ENCODE data around the gene TSPYL2. TPM values are rescaled to one million over a fixed set of nuclear protein-coding genes. Genes with fewer than 3 reads are reported as not detected.

TSPYL2 gene
- total RNA-seq, 4 donors from 2014 or later = 30.9 to 83.1 (median 49.1) TPM

- Histone ChIP-seq H3K27me3 (no peaks in the 10 kb centered on the region), H3K4me3 (replicated peaks in 1 of 3) (no peak overlapping the region), H3K27ac (no peak overlapping the region), H3K4me1 (peaks cover 0 to 5% of the 10 kb centered on the region in 2 donors), H3K9me3 (no peaks in the 10 kb centered on the region), H3K36me3 (no peaks in the 10 kb centered on the region)
- DNase-seq = no peak
- 79 to 80% methylated on average over 3 of the region's 3 CpGs for WGBS, 2 donors
- TF ChIP-seq CTCF (IDR thresholded peaks at IDR 0.05) = no peak
- no peak for TF ChIP-seq POLR2A (IDR thresholded peaks at IDR 0.05)
- intact Hi-C loops (cut with DNase I) = no loop called here
Measured at GRCh38 chrX:53116101-53116500, 33.9 kb downstream of the TSPYL2 start.

- TF ChIP-seq POLR2A (IDR thresholded peaks at IDR 0.05) (no peak), CTCF (IDR thresholded peaks at IDR 0.05) (no peak)
Measured at GRCh38 chrX:53122013-53122412, 39.8 kb downstream of the TSPYL2 start.

GRCh38 chrX:53125506-53125905 lies 43.3 kb downstream of the TSPYL2 start:
- TF ChIP-seq CTCF (IDR thresholded peaks at IDR 0.05) (no peak), POLR2A (IDR thresholded peaks at IDR 0.05) (no peak)
- Histone ChIP-seq H3K9me3 (no peaks in the 10 kb centered on the region), H3K36me3 (no peaks in the 10 kb centered on the region), H3K4me1 (no peaks in the 10 kb centered on the region), H3K27me3 (no peaks in the 10 kb centered on the region), H3K4me3 (replicated peaks in 1 of 3) (no peak overlapping the region), H3K27ac (no peak overlapping the region)
- no peak for DNase-seq
- intact Hi-C loops (cut with DNase I) = no loop called here

More at GRCh38 chrX:53122013-53122412, 39.8 kb downstream of the TSPYL2 start:
- intact Hi-C loops (cut with DNase I) = no loop called here
- Histone ChIP-seq H3K9me3 (no peaks in the 10 kb centered on the region), H3K27me3 (no peaks in the 10 kb centered on the region), H3K27ac (no peak overlapping the region), H3K4me1 (no peaks in the 10 kb centered on the region), H3K4me3 (replicated peaks in 1 of 3) (no peak overlapping the region), H3K36me3 (no peaks in the 10 kb centered on the region)
- peak in 1 of 2 donors; percentile 4 for DNase-seq
- 64 to 79% methylated on average over 1 of the region's 1 CpG for WGBS, 2 donors

- Histone ChIP-seq H3K9me3 (no peaks in the 10 kb centered on the region), H3K36me3 (no peaks in the 10 kb centered on the region), H3K27ac (no peak overlapping the region), H3K27me3 (no peaks in the 10 kb centered on the region), H3K4me3 (replicated peaks in 1 of 3) (no peak overlapping the region), H3K4me1 (no peaks in the 10 kb centered on the region)
- no peak for DNase-seq
- WGBS, 2 donors = 96 to 100% methylated on average over 2 of the region's 2 CpGs
- intact Hi-C loops (cut with DNase I) = no loop called here
- no peak for TF ChIP-seq POLR2A (IDR thresholded peaks at IDR 0.05)
- TF ChIP-seq CTCF (IDR thresholded peaks at IDR 0.05) = no peak
Measured at GRCh38 chrX:53126377-53126776, 44.2 kb downstream of the TSPYL2 start.

- Histone ChIP-seq H3K4me1 (no peaks in the 10 kb centered on the region), H3K9me3 (no peaks in the 10 kb centered on the region), H3K27me3 (no peaks in the 10 kb centered on the region), H3K4me3 (replicated peaks in 1 of 3) (no peak overlapping the region), H3K27ac (no peak overlapping the region), H3K36me3 (no peaks in the 10 kb centered on the region)
- DNase-seq = no peak
- intact Hi-C loops (cut with DNase I) = no loop called here
- no peak for TF ChIP-seq POLR2A (IDR thresholded peaks at IDR 0.05)
- TF ChIP-seq CTCF (IDR thresholded peaks at IDR 0.05) = no peak
- 66 to 83% methylated on average over 1 to 3 of the region's 3 CpGs for WGBS, 2 donors
Measured at GRCh38 chrX:53128097-53128749, 46.1 kb downstream of the TSPYL2 start.
